Tibial artery (tissue), 4 donors: ENCODE data around the gene COL7A1.

Experiments used
- DNase-seq, 2 donors: peaks; one replicate each; pipeline ENCODE4 v3.0.0-alpha.2; 2019
- H3K27ac ChIP-seq, 2 donors: fragments of 200-600 bp; sonication (generic) in 1 of 2; 1 replicate in 1 of 2; 2 replicates in 1 of 2; pipeline ENCODE4 v1.5.1; 2018 to 2019; ENCODE audit warnings: mild to moderate bottlenecking in 1 of 2
- H3K27me3 ChIP-seq, 2 donors: fragments of 200-600 bp; sonication (generic) in 1 of 2; one replicate each; pipeline versions ENCODE4 v1.5.1 to v1.6.0; 2016 to 2019
- H3K36me3 ChIP-seq, 3 donors: fragments of 200-600 bp; sonication (generic) in 2 of 3; one replicate each; pipeline ENCODE4 v1.5.1; 2016 to 2019; ENCODE audit warnings: mild to moderate bottlenecking in 2 of 3
- H3K4me1 ChIP-seq, 4 donors: fragments of 200-600 bp; sonication (generic) in 2 of 4; 1 replicate in 3 of 4; 2 replicates in 1 of 4; pipeline ENCODE4 v1.5.1; 2016 to 2019
- H3K4me3 ChIP-seq, 2 donors: fragments of 200-600 bp; sonication (generic) in 1 of 2; 1 replicate in 1 of 2; 2 replicates in 1 of 2; pipeline ENCODE4 v1.5.1; 2018 to 2019; ENCODE audit warnings: mild to moderate bottlenecking in 2 of 2
- H3K9me3 ChIP-seq, 3 donors: fragments of 200-600 bp; sonication (generic) in 1 of 3; one replicate each; pipeline ENCODE4 v1.5.1; 2016 to 2019
- intact Hi-C: fragments of 100-400 bp; cut with DNase I; formaldehyde crosslinking; loops from one replicate; pipeline ENCODE4 v1.15.0; 2023; ENCODE audit warnings: low total_unique reads
- TF ChIP-seq, protein P1 (sequence below), 2 experiments: fragments of 200-600 bp in 1 of 2; fragments of 450-650 bp in 1 of 2; IDR thresholded peaks; one replicate each; pipeline ENCODE4 v1.5.1; 2017 to 2019; ENCODE audit warnings: antibody characterized with exemption in 2 of 2, mild to moderate bottlenecking in 1 of 2, moderate library complexity in 1 of 2

COL7A1 gene

DNA sequence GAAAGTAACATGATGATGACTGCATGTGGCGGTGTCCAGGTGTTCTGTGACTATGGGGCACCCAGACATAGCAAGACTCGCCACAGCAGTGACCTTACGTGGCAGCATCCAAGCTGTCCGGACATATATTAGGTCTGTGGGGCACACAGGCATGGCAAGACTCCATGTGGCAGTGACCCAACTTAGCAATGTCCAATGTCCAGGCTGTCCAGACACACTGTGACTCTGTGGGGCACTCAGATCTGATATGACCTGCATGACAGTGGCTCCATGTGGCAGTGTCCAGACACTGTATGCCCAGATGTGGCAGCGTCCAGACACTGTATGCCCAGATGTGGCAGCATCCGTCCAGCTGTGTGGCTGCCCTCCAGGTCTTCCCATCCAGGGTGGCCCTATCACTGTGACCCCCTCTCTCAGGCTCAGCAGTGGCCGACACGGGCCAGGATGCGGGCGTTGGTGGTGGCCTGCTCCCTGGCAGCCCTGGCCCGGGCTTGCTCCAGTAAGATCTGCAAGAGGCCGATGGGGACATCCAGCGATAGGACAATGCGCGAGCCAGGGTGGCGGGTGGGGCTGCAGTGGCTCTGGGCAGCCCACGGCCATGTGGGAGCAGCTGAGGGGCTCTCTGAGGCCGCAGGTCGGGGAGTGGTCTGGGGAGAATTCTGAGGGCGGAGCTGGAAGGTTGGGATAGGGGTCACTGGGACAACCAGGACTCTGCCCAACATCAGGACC is 32.6 kb downstream of the COL7A1 start:
- Histone ChIP-seq H3K9me3 (no peaks in the 10 kb centered on the region), H3K4me3 (no peak overlapping the region), H3K36me3 (no peaks in the 10 kb centered on the region), H3K27me3 (no peaks in the 10 kb centered on the region), H3K27ac (no peak overlapping the region), H3K4me1 (peaks cover 0 to 45% (median 27%) of the 10 kb centered on the region in 4 donors)
- no peak for DNase-seq
- TF ChIP-seq, protein P1, sequence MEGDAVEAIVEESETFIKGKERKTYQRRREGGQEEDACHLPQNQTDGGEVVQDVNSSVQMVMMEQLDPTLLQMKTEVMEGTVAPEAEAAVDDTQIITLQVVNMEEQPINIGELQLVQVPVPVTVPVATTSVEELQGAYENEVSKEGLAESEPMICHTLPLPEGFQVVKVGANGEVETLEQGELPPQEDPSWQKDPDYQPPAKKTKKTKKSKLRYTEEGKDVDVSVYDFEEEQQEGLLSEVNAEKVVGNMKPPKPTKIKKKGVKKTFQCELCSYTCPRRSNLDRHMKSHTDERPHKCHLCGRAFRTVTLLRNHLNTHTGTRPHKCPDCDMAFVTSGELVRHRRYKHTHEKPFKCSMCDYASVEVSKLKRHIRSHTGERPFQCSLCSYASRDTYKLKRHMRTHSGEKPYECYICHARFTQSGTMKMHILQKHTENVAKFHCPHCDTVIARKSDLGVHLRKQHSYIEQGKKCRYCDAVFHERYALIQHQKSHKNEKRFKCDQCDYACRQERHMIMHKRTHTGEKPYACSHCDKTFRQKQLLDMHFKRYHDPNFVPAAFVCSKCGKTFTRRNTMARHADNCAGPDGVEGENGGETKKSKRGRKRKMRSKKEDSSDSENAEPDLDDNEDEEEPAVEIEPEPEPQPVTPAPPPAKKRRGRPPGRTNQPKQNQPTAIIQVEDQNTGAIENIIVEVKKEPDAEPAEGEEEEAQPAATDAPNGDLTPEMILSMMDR (IDR thresholded peaks at IDR 0.05): no peak
- intact Hi-C loops: no loop called here

GRCh38 chr3:48561045-48561736 is 33.9 kb downstream of the COL7A1 start:
- Histone ChIP-seq H3K4me1 (peaks cover 0 to 52% (median 33%) of the 10 kb centered on the region in 4 donors), H3K4me3 (peak overlapping the region; percentile 44 to 52), H3K36me3 (no peaks in the 10 kb centered on the region), H3K27ac (peak overlapping the region; percentile 65 to 75), H3K27me3 (no peaks in the 10 kb centered on the region), H3K9me3 (no peaks in the 10 kb centered on the region)
- TF ChIP-seq, protein P1 (IDR thresholded peaks at IDR 0.05): peak in 1 of 2 experiments; percentile 17
- DNase-seq: peak; percentile 59 to 89
- intact Hi-C loops: no loop called here

GRCh38 chr3:48560648-48561018 is 34.5 kb downstream of the COL7A1 start:
- Histone ChIP-seq H3K4me1 (peaks cover 0 to 54% (median 38%) of the 10 kb centered on the region in 4 donors), H3K27me3 (no peaks in the 10 kb centered on the region), H3K9me3 (no peaks in the 10 kb centered on the region), H3K4me3 (peak overlapping the region; percentile 44 to 52), H3K36me3 (no peaks in the 10 kb centered on the region), H3K27ac (peak overlapping the region; percentile 65 to 75)
- intact Hi-C loops: no loop called here
- TF ChIP-seq, protein P1 (IDR thresholded peaks at IDR 0.05): no peak
- peak; percentile 34 to 83 for DNase-seq

DNA sequence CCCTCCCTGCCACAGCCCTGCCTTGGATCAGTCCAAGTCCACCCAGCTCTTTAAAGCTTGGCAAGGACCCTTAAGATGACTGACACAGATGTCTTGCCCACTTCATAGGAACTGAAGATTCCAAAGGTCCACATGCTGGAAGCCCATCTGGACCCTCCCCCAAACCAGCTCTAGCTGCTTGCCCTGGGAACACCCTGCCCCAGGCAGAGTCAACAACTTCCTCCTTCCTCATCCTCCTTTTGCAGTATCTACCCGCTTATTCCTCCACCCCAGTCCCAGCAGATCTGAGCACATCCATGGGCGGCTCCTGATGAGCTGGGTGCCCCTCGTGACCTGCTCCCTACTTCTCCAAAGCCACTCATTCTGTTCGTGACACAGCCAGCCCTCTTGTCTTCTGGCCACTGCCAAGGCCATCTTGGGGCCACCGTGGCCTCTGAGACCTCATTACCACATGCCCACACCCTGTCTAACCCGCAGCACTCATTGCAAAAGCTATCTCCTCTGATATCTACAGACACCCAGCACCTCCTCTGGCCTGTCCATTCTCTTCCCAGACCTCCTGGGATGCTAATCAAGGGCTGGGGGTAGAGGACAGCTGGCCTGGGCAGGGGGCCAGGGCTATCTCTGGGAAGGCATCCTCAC is 36.5 kb downstream of the COL7A1 start:
- Histone ChIP-seq H3K36me3 (no peaks in the 10 kb centered on the region), H3K9me3 (no peaks in the 10 kb centered on the region), H3K27ac (peak overlapping the region; percentile 65 to 75), H3K4me3 (no peak overlapping the region), H3K4me1 (peaks cover 0 to 54% (median 40%) of the 10 kb centered on the region in 4 donors), H3K27me3 (no peaks in the 10 kb centered on the region)
- DNase-seq: peak; percentile 73 to 80
- TF ChIP-seq, protein P1 (IDR thresholded peaks at IDR 0.05): no peak
- intact Hi-C loops: loop anchor here (5.0 kb wide), 1 partner anchor 34 kb away; no protein-coding TSS in a partner anchor

- peak within 1 kb of the TSS; percentile 75 for H3K27ac ChIP-seq
- H3K27me3 ChIP-seq: no peaks in the 10 kb centered on the region
- DNase-seq: peak; percentile 99 to 100
- peaks cover 0 to 54% (median 40%) of the 10 kb centered on the region in 4 donors for H3K4me1 ChIP-seq
- no peaks in the 10 kb centered on the region for H3K36me3 ChIP-seq
- TF ChIP-seq, protein P1 (IDR thresholded peaks at IDR 0.05): peak in 1 of 2 experiments; percentile 10
- intact Hi-C loops: loop anchor here (5.0 kb wide), 1 partner anchor 35 kb away; no protein-coding TSS in a partner anchor
- no peaks in the 10 kb centered on the region for H3K9me3 ChIP-seq
- H3K4me3 ChIP-seq: peak within 1 kb of the TSS; percentile 57 to 67
Measured at GRCh38 chr3:48556796-48557626, 38.1 kb downstream of the COL7A1 start, which contains the start of gene PFKFB4. Gene PFKFB4 (minus strand): TSS chr3:48556803. CDS start chr3:48556777, 26 bp downstream.
